GM12878 (cell line): ENCODE data around the gene CCDC186. TPM values are rescaled to one million over a fixed set of nuclear protein-coding genes. Genes with fewer than 3 reads are reported as not detected.
A peak's percentile ranks its signal among the peaks of the same experiment; 100 is the strongest.

Source experiments
- ATAC-seq: fragments of 200-7000 bp; cut with Tn5 transposase; 3 replicates; pipeline ENCODE4 v1.9.1; 2020; ENCODE audit warnings: mild to moderate bottlenecking, moderate library complexity
- BruUV-seq: library from RNA; stranded (reverse); fragments of 400-500 nt; replicated peaks from 2 replicates; lab custom pipeline; 2021; lab: Mats Ljungman, UMichigan
- CTCF ChIA-PET: fragments of 300-600 bp; sonication (Branson Sonifier 250); formaldehyde crosslinking; extraction: SDS; loops from one replicate; lab custom pipeline; 2021; ENCODE audit warnings: inconsistent platforms; lab: Yijun Ruan, JAX
- POLR2A ChIA-PET: fragments of 350-600 bp; formaldehyde crosslinking; extraction: SDS; loops from one replicate; lab custom pipeline; 2021; ENCODE audit warnings: inconsistent platforms; lab: Charles Lee
- RAD21 ChIA-PET: fragments of 300-600 bp; sonication (Branson Sonifier 250); formaldehyde crosslinking; loops from one replicate; lab custom pipeline; 2023; ENCODE audit warnings: antibody characterized with exemption; ENCODE audit not compliant: unreplicated experiment; lab: Charles Lee
- SMC1A ChIA-PET: fragments of 300-600 bp; sonication (Branson Sonifier 250); formaldehyde crosslinking; loops from one replicate; lab custom pipeline; 2023; ENCODE audit not compliant: unreplicated experiment, uncharacterized antibody; lab: Charles Lee
- DNase-seq: peaks from one replicate; pipeline ENCODE4 v3.0.0-alpha.2; 2011; ENCODE audit warnings: low read depth, low spot score
- FAIRE-seq: peaks from 3 replicates; lab custom pipeline; 2011; peaks lifted over from hg19 to GRCh38; lab: Jason Lieb, UNC
- H2AFZ ChIP-seq: 2 replicates; pipeline ENCODE4 v1.6.0; 2011; ENCODE audit warnings: low read depth, low read length, control low read depth; ENCODE audit not compliant: control insufficient read depth
- H3K27ac ChIP-seq: 2 replicates; pipeline ENCODE4 v1.5.1; 2011; ENCODE audit warnings: control low read depth; ENCODE audit not compliant: control insufficient read depth, insufficient read depth
- H3K27me3 ChIP-seq, 2 experiments: replicated peaks in 1 of 2; 2 replicates each; pipeline versions ENCODE4 v1.6.0 to v1.6.1; 2011; ENCODE audit warnings: low read length in 1 of 2; ENCODE audit not compliant: control insufficient read depth in 2 of 2, insufficient read depth in 2 of 2
- H3K36me3 ChIP-seq, 2 experiments: 2 replicates each; pipeline ENCODE4 v1.5.1; 2011; ENCODE audit warnings: low read length in 1 of 2; ENCODE audit not compliant: control insufficient read depth in 2 of 2, insufficient read depth in 2 of 2
- H3K4me1 ChIP-seq: 2 replicates; pipeline ENCODE4 v1.6.1; 2011; ENCODE audit warnings: mild to moderate bottlenecking, low read length, moderate library complexity, mixed read lengths; ENCODE audit not compliant: control insufficient read depth, insufficient read depth
- H3K4me2 ChIP-seq: 2 replicates; pipeline ENCODE4 v1.6.0; 2011; ENCODE audit warnings: control low read depth; ENCODE audit not compliant: control insufficient read depth, insufficient read depth
- H3K4me3 ChIP-seq: fragments of 200-600 bp; sonication (generic); 2 replicates; pipeline ENCODE4 v1.5.1; 2016
- H3K79me2 ChIP-seq: 2 replicates; pipeline ENCODE4 v1.6.0; 2011; ENCODE audit warnings: low read length; ENCODE audit not compliant: control insufficient read depth, insufficient read depth
- H3K9ac ChIP-seq: 2 replicates; pipeline ENCODE4 v1.8.0; 2011; ENCODE audit warnings: low read length, control low read depth, mixed read lengths; ENCODE audit not compliant: control insufficient read depth, insufficient read depth
- H3K9me3 ChIP-seq: replicated peaks from 3 replicates; pipeline ENCODE4 v1.5.1; 2011; ENCODE audit warnings: mild to moderate bottlenecking, low read length; ENCODE audit not compliant: control insufficient read depth, insufficient read depth
- H4K20me1 ChIP-seq: 2 replicates; pipeline ENCODE4 v1.6.0; 2011; ENCODE audit not compliant: control insufficient read depth, insufficient read depth
- DPF2 ChIP-seq: fragments of 450-650 bp; IDR thresholded peaks from 2 replicates; pipeline ENCODE4 v1.6.1; 2017; ENCODE audit warnings: mild to moderate bottlenecking
- MYC ChIP-seq: IDR thresholded peaks from 2 replicates; pipeline ENCODE4 v1.6.1; 2011; ENCODE audit warnings: mild to moderate bottlenecking, low read length, moderate library complexity, inconsistent platforms; ENCODE audit not compliant: insufficient read depth, insufficient replicate concordance, insufficient read length, severe bottlenecking
- PAX5 ChIP-seq: IDR thresholded peaks from 2 replicates; pipeline ENCODE4 v1.6.1; 2011; ENCODE audit warnings: low read depth, low read length, borderline replicate concordance
- RAD21 ChIP-seq: IDR thresholded peaks from 2 replicates; pipeline ENCODE4 v1.6.1; 2011; ENCODE audit warnings: mild to moderate bottlenecking, low read depth, low read length, moderate library complexity; ENCODE audit not compliant: insufficient read depth
- RUNX3 ChIP-seq: IDR thresholded peaks from 2 replicates; pipeline ENCODE4 v1.6.1; 2012; ENCODE audit warnings: low read length, inconsistent platforms
- SMAD5 ChIP-seq: IDR thresholded peaks from 2 replicates; pipeline ENCODE4 v1.6.1; 2016; ENCODE audit warnings: antibody characterized with exemption, low read depth
- SUPT20H ChIP-seq: IDR thresholded peaks from 2 replicates; pipeline ENCODE4 v1.6.1; 2011; ENCODE audit warnings: low read depth, mild to moderate bottlenecking, low read length, moderate library complexity, borderline replicate concordance; ENCODE audit not compliant: control insufficient read depth
- TARDBP ChIP-seq: IDR thresholded peaks from 2 replicates; pipeline ENCODE4 v1.6.1; 2016; ENCODE audit warnings: borderline replicate concordance
- TCF3 ChIP-seq: IDR thresholded peaks from 2 replicates; pipeline ENCODE4 v1.6.1; 2012; ENCODE audit warnings: low read depth, mild to moderate bottlenecking, low read length, borderline replicate concordance; ENCODE audit not compliant: insufficient read depth
- YBX1 ChIP-seq: fragments of 450-650 bp; IDR thresholded peaks from 2 replicates; pipeline ENCODE4 v1.6.1; 2016; ENCODE audit warnings: antibody characterized with exemption
- WGBS: methylation state at CpG from one replicate; pipeline ENCODE4 v1.1.6; 2016; ENCODE audit warnings: low lambda C conversion rate; ENCODE audit not compliant: insufficient replicate concordance, insufficient coverage; ENCODE audit errors: missing lambda C conversion rate; 5-methylcytosine and 5-hydroxymethylcytosine counted together
- in situ Hi-C: fragments of 300-500 bp; cut with MboI; formaldehyde crosslinking; loops from 9 replicates; pipeline ENCODE4 v1.14.3; 2018; ENCODE audit warnings: mixed read lengths
- intact Hi-C: fragments of 100-400 bp; cut with micrococcal nuclease; formaldehyde crosslinking; loops from one replicate; pipeline ENCODE4 v1.14.2; 2022; ENCODE audit not compliant: unreplicated experiment
- polyA plus RNA-seq, 11 experiments: library from polyadenylated mRNA; depleted of rRNA in 4 of 11; unstranded in 6 of 11; stranded (reverse) in 5 of 11; fragments of >200 nt; fragmentation: Nextera tagmentation in 4 of 11; fragmentation: Illumina TruSeq in 1 of 11; extraction: Ambion mirVana in 4 of 11; extraction: Trizol in 1 of 11; gene quantifications; 1 replicate in 1 of 11; 2 replicates in 10 of 11; pipeline versions ENCODE4 v1.2.1 to v1.2.3, GENCODE V29; 2011 to 2016; ENCODE audit warnings: inconsistent platforms in 2 of 11, missing spikeins in 2 of 11, low read depth in 1 of 11
- total RNA-seq, 4 experiments: library from RNA; depleted of rRNA in 3 of 4; stranded (reverse); fragments of >200 nt in 3 of 4; fragmentation: Illumina TruSeq in 1 of 4; extraction: Trizol in 1 of 4; gene quantifications; 2 replicates each; pipeline versions ENCODE4 v1.2.1 to v1.2.3, GENCODE V29; 2013 to 2021

CCDC186 gene
- total and polyA plus RNA-seq, 10 of the 15 experiments (the other 5 are each of a cell fraction or from before 2014, with no cell fraction given) = 3.5 to 13.1 (median 7.3) TPM

DNA sequence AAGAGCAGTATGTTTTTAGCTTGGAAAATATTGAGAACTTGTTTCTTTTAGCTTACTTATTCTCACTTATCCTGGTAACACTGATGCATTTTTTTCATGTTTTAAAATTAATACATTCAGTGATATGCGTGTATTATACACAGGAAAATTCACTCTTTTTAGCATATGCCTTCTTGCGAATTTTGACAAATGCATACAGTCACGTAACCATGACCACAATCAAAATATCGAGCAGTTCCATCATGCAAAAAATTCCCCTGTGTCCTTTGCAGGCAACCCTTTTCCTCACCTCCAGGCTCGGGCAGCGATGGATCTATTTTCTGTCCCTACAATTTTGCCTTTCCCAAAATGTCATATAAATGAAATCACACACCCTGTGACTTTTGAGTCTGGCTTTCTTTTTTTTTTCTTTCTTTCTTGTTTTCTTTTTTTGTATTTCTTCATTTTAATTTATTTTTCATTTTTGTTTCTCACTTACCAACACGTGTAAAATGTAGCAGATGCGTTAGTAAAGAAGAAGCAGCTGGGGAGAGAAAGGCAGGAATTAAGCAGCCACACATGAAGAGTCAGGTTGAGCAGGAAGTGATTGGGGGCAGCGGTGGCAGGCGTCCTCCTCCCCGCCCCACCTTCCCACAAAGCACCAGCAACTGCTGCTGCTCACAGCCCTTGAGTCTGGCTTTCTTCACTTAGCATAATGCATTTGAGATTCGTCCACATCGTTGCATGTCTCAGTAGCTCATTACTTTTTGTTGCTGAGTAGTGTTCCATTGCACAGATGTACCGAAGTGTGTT is 100.4 kb downstream of the CCDC186 start:
- peaks cover 1% of the 10 kb centered on the region; the same call in 2 of the 3 replicates for H3K9me3 ChIP-seq
- no peaks in the 10 kb centered on the region for H3K79me2 ChIP-seq
- no peaks in the 10 kb centered on the region for H3K27me3 ChIP-seq
- TF ChIP-seq PAX5 (0 out of 2 replicates have a peak, but pooled peaks have one; percentile 11), TARDBP (no peak), RAD21 (no peak), YBX1 (no peak), SUPT20H (no peak), RUNX3 (peak; percentile 11; the same call in 1 of the 2 replicates), MYC (no peak), SMAD5 (no peak), DPF2 (no peak), TCF3 (no peak)
- in situ Hi-C loops (no loop called here), intact Hi-C loops (no loop called here)
- H3K4me3 ChIP-seq = no peak overlapping the region
- no peak overlapping the region for H3K9ac ChIP-seq
- H4K20me1 ChIP-seq = no peaks in the 10 kb centered on the region
- DNase-seq (no peak), ATAC-seq (peak; percentile 61), FAIRE-seq (no peak)
- RAD21 ChIA-PET = interaction anchor here (0.8 to 1.6 kb wide), 4 partner anchors 22 to 112 kb away, joined by 3 to 4 read pairs (median 3); no protein-coding TSS in a partner anchor
- POLR2A ChIA-PET = interaction anchor here (0.7 kb wide), 1 partner anchor 13 kb away, joined by 3 read pairs; no protein-coding TSS in a partner anchor
- H3K36me3 ChIP-seq = no peaks in the 10 kb centered on the region
- SMC1A ChIA-PET = interaction anchor here (0.8 to 2.0 kb wide), 7 partner anchors 22 to 275 kb away, joined by 3 to 6 read pairs (median 3); no protein-coding TSS in a partner anchor
- no TSS peak for BruUV-seq
- CTCF ChIA-PET = interaction anchor here (0.9 to 1.9 kb wide), 3 partner anchors 16 to 274 kb away, joined by 3 to 4 read pairs (median 4); no protein-coding TSS in a partner anchor
- peaks cover 11% of the 10 kb centered on the region for H3K4me1 ChIP-seq
- H2AFZ ChIP-seq = peak overlapping the region; percentile 3
- WGBS = 28% methylated on average over 14 of the region's 14 CpGs
- no peak overlapping the region for H3K27ac ChIP-seq
- H3K4me2 ChIP-seq = peak overlapping the region; percentile 50
